ENCODE results near the gene IL17B.

The IL17B gene

GRCh38 chr5:149423794-149424268 is 44.7 kb upstream of the IL17B start:
- Histone ChIP-seq H3K27me3 (replicated peaks in 2 of 5; ENCODE audit: control insufficient read depth in 4 of 5, insufficient read depth in 5 of 5, low read length in 4 of 5) (no peaks in the 10 kb centered on the region), H3K9me3 (ENCODE audit: control extremely low read depth in 1 of 5, control insufficient read depth in 4 of 5, insufficient read depth in 2 of 5, low read depth in 1 of 5, low read length in 4 of 5) (no peaks in the 10 kb centered on the region), H3K4me3 (ENCODE audit: control insufficient read depth in 1 of 7, extremely low read depth in 1 of 7, insufficient read depth in 4 of 7, low read depth in 2 of 7, low read length in 6 of 7) (no peak overlapping the region), H3K36me3 (ENCODE audit: control insufficient read depth in 4 of 4, insufficient read depth in 4 of 4, low read length in 3 of 4) (no peaks in the 10 kb centered on the region), H3K4me1 (ENCODE audit: control extremely low read depth in 1 of 4, control insufficient read depth in 4 of 4, insufficient read depth in 4 of 4, low read length in 3 of 4) (peaks cover 3 to 56% (median 33%) of the 10 kb centered on the region in 4 experiments), H3K27ac (ENCODE audit: insufficient read depth in 1 of 2, low read depth in 1 of 2, low read length in 2 of 2, poor library complexity in 1 of 2, severe bottlenecking in 2 of 2) (no peak overlapping the region)
- 86% methylated on average over 6 of the region's 7 CpGs for WGBS (ENCODE audit: insufficient coverage)
- POLR2A ChIA-PET = interaction anchor here (0.5 kb wide), 1 partner anchor 74 kb away, joined by 3 read pairs; no protein-coding TSS in a partner anchor
- CTCF ChIA-PET = interaction anchor here (0.7 to 7.7 kb wide), 8 partner anchors 10 to 109 kb away, joined by 3 to 61 read pairs (median 6); no protein-coding TSS in a partner anchor
- no peak for DNase-seq

GRCh38 chr5:149423049-149423793 is 44.1 kb upstream of the IL17B start:
- H3K27me3 ChIP-seq (replicated peaks in 2 of 5; ENCODE audit: control insufficient read depth in 4 of 5, insufficient read depth in 5 of 5, low read length in 4 of 5) = no peaks in the 10 kb centered on the region
- CTCF ChIA-PET = interaction anchor here (0.7 to 7.7 kb wide), 6 partner anchors 11 to 55 kb away, joined by 3 to 61 read pairs (median 6); no protein-coding TSS in a partner anchor
- H3K9me3 ChIP-seq (ENCODE audit: control extremely low read depth in 1 of 5, control insufficient read depth in 4 of 5, insufficient read depth in 2 of 5, low read depth in 1 of 5, low read length in 4 of 5) = no peaks in the 10 kb centered on the region
- H3K4me1 ChIP-seq (ENCODE audit: control extremely low read depth in 1 of 4, control insufficient read depth in 4 of 4, insufficient read depth in 4 of 4, low read length in 3 of 4) = peaks cover 3 to 50% (median 28%) of the 10 kb centered on the region in 4 experiments
- POLR2A ChIA-PET = interaction anchor here (0.5 kb wide), 1 partner anchor 73 kb away, joined by 3 read pairs; no protein-coding TSS in a partner anchor
- H3K27ac ChIP-seq (ENCODE audit: insufficient read depth in 1 of 2, low read depth in 1 of 2, low read length in 2 of 2, poor library complexity in 1 of 2, severe bottlenecking in 2 of 2) = no peak overlapping the region
- peak overlapping the region in 3 of 7 experiments; percentile 17 to 67 (median 49) for H3K4me3 ChIP-seq (ENCODE audit: control insufficient read depth in 1 of 7, extremely low read depth in 1 of 7, insufficient read depth in 4 of 7, low read depth in 2 of 7, low read length in 6 of 7)
- WGBS (ENCODE audit: insufficient coverage) = 66% methylated on average over 8 of the region's 9 CpGs
- no peak for DNase-seq
- no peaks in the 10 kb centered on the region for H3K36me3 ChIP-seq (ENCODE audit: control insufficient read depth in 4 of 4, insufficient read depth in 4 of 4, low read length in 3 of 4)

- 7% methylated on average over 13 of the region's 19 CpGs for WGBS (ENCODE audit: insufficient coverage)
- ChIA-PET CTCF (interaction anchor here (0.6 to 7.7 kb wide), 5 partner anchors 10 to 45 kb away, joined by 3 to 61 read pairs (median 7); no protein-coding TSS in a partner anchor), POLR2A (no interaction called here)
- no peaks in the 10 kb centered on the region for H3K36me3 ChIP-seq (ENCODE audit: control insufficient read depth in 4 of 4, insufficient read depth in 4 of 4, low read length in 3 of 4)
- peaks cover 3 to 48% (median 28%) of the 10 kb centered on the region in 4 experiments for H3K4me1 ChIP-seq (ENCODE audit: control extremely low read depth in 1 of 4, control insufficient read depth in 4 of 4, insufficient read depth in 4 of 4, low read length in 3 of 4)
- H3K4me3 ChIP-seq (ENCODE audit: control insufficient read depth in 1 of 7, extremely low read depth in 1 of 7, insufficient read depth in 4 of 7, low read depth in 2 of 7, low read length in 6 of 7) = peak overlapping the region in 5 of 7 experiments; percentile 5 to 67 (median 49)
- no peaks in the 10 kb centered on the region for H3K9me3 ChIP-seq (ENCODE audit: control extremely low read depth in 1 of 5, control insufficient read depth in 4 of 5, insufficient read depth in 2 of 5, low read depth in 1 of 5, low read length in 4 of 5)
- H3K27ac ChIP-seq (ENCODE audit: insufficient read depth in 1 of 2, low read depth in 1 of 2, low read length in 2 of 2, poor library complexity in 1 of 2, severe bottlenecking in 2 of 2) = no peak overlapping the region
- no peaks in the 10 kb centered on the region for H3K27me3 ChIP-seq (replicated peaks in 2 of 5; ENCODE audit: control insufficient read depth in 4 of 5, insufficient read depth in 5 of 5, low read length in 4 of 5)
- DNase-seq = peak in 2 of 3 donors; percentile 51 to 62
Measured at GRCh38 chr5:149422366-149423048, 43.4 kb upstream of the IL17B start.

- CTCF ChIA-PET = interaction anchor here (0.6 to 7.7 kb wide), 5 partner anchors 9 to 46 kb away, joined by 3 to 61 read pairs (median 7); no protein-coding TSS in a partner anchor
- no peak overlapping the region for H3K27ac ChIP-seq (ENCODE audit: insufficient read depth in 1 of 2, low read depth in 1 of 2, low read length in 2 of 2, poor library complexity in 1 of 2, severe bottlenecking in 2 of 2)
- POLR2A ChIA-PET = no interaction called here
- H3K4me1 ChIP-seq (ENCODE audit: control extremely low read depth in 1 of 4, control insufficient read depth in 4 of 4, insufficient read depth in 4 of 4, low read length in 3 of 4) = peaks cover 3 to 53% (median 28%) of the 10 kb centered on the region in 4 experiments
- no peak for DNase-seq
- H3K27me3 ChIP-seq (replicated peaks in 2 of 5; ENCODE audit: control insufficient read depth in 4 of 5, insufficient read depth in 5 of 5, low read length in 4 of 5) = no peaks in the 10 kb centered on the region
- WGBS (ENCODE audit: insufficient coverage) = 94% methylated on average over 2 of the region's 5 CpGs
- H3K36me3 ChIP-seq (ENCODE audit: control insufficient read depth in 4 of 4, insufficient read depth in 4 of 4, low read length in 3 of 4) = no peaks in the 10 kb centered on the region
- no peaks in the 10 kb centered on the region for H3K9me3 ChIP-seq (ENCODE audit: control extremely low read depth in 1 of 5, control insufficient read depth in 4 of 5, insufficient read depth in 2 of 5, low read depth in 1 of 5, low read length in 4 of 5)
- no peak overlapping the region for H3K4me3 ChIP-seq (ENCODE audit: control insufficient read depth in 1 of 7, extremely low read depth in 1 of 7, insufficient read depth in 4 of 7, low read depth in 2 of 7, low read length in 6 of 7)
Measured at GRCh38 chr5:149421834-149422233, 42.7 kb upstream of the IL17B start.

- Histone ChIP-seq H3K36me3 (ENCODE audit: control insufficient read depth in 4 of 4, insufficient read depth in 4 of 4, low read length in 3 of 4) (no peaks in the 10 kb centered on the region), H3K9me3 (ENCODE audit: control extremely low read depth in 1 of 5, control insufficient read depth in 4 of 5, insufficient read depth in 2 of 5, low read depth in 1 of 5, low read length in 4 of 5) (no peaks in the 10 kb centered on the region), H3K4me1 (ENCODE audit: control extremely low read depth in 1 of 4, control insufficient read depth in 4 of 4, insufficient read depth in 4 of 4, low read length in 3 of 4) (peaks cover 3 to 53% (median 28%) of the 10 kb centered on the region in 4 experiments), H3K4me3 (ENCODE audit: control insufficient read depth in 1 of 7, extremely low read depth in 1 of 7, insufficient read depth in 4 of 7, low read depth in 2 of 7, low read length in 6 of 7) (no peak overlapping the region), H3K27ac (ENCODE audit: insufficient read depth in 1 of 2, low read depth in 1 of 2, low read length in 2 of 2, poor library complexity in 1 of 2, severe bottlenecking in 2 of 2) (no peak overlapping the region), H3K27me3 (replicated peaks in 2 of 5; ENCODE audit: control insufficient read depth in 4 of 5, insufficient read depth in 5 of 5, low read length in 4 of 5) (no peaks in the 10 kb centered on the region)
- no peak for DNase-seq
- CTCF ChIA-PET = interaction anchor here (1.4 to 7.7 kb wide), 4 partner anchors 8 to 20 kb away, joined by 5 to 61 read pairs (median 14); no protein-coding TSS in a partner anchor
- POLR2A ChIA-PET = no interaction called here
- 97% methylated on average over 5 of the region's 7 CpGs for WGBS (ENCODE audit: insufficient coverage)
Measured at GRCh38 chr5:149421372-149421685, 42.2 kb upstream of the IL17B start.

GRCh38 chr5:149420545-149421371 is 41.7 kb upstream of the IL17B start:
- no peaks in the 10 kb centered on the region for H3K27me3 ChIP-seq (replicated peaks in 2 of 5; ENCODE audit: control insufficient read depth in 4 of 5, insufficient read depth in 5 of 5, low read length in 4 of 5)
- no peak overlapping the region for H3K27ac ChIP-seq (ENCODE audit: insufficient read depth in 1 of 2, low read depth in 1 of 2, low read length in 2 of 2, poor library complexity in 1 of 2, severe bottlenecking in 2 of 2)
- H3K4me3 ChIP-seq (ENCODE audit: control insufficient read depth in 1 of 7, extremely low read depth in 1 of 7, insufficient read depth in 4 of 7, low read depth in 2 of 7, low read length in 6 of 7) = no peak overlapping the region
- no peaks in the 10 kb centered on the region for H3K9me3 ChIP-seq (ENCODE audit: control extremely low read depth in 1 of 5, control insufficient read depth in 4 of 5, insufficient read depth in 2 of 5, low read depth in 1 of 5, low read length in 4 of 5)
- H3K4me1 ChIP-seq (ENCODE audit: control extremely low read depth in 1 of 4, control insufficient read depth in 4 of 4, insufficient read depth in 4 of 4, low read length in 3 of 4) = peaks cover 3 to 53% (median 28%) of the 10 kb centered on the region in 4 experiments
- WGBS (ENCODE audit: insufficient coverage) = 91% methylated on average over 18 of the region's 18 CpGs
- CTCF ChIA-PET = interaction anchor here (0.9 to 7.7 kb wide), 8 partner anchors 8 to 142 kb away, joined by 3 to 61 read pairs (median 4); no protein-coding TSS in a partner anchor
- POLR2A ChIA-PET = no interaction called here
- H3K36me3 ChIP-seq (ENCODE audit: control insufficient read depth in 4 of 4, insufficient read depth in 4 of 4, low read length in 3 of 4) = no peaks in the 10 kb centered on the region
- DNase-seq = no peak
